CD8-positive, alpha-beta memory T cell (primary cell): ENCODE measurements around the gene PLA2G15. TPM values are rescaled to one million over a fixed set of nuclear protein-coding genes. Genes with fewer than 3 reads are reported as not detected.

ENCODE experiments used
- CTCF ChIA-PET: fragments of 350-600 bp; sonication (Branson Sonifier 250); formaldehyde crosslinking; loops from one replicate; lab custom pipeline; 2021; ENCODE audit warnings: antibody characterized with exemption; lab: Charles Lee
- POLR2A ChIA-PET: fragments of 350-600 bp; sonication (Branson Sonifier 250); formaldehyde crosslinking; loops from one replicate; lab custom pipeline; 2021; ENCODE audit warnings: antibody characterized with exemption; lab: Charles Lee
- DNase-seq, 5 donors: peaks; one replicate each; pipeline versions ENCODE4 v3.0.0 to v3.0.0-alpha.2; 2020 to 2022; ENCODE audit warnings: mixed read lengths in 1 of 5
- H3K27ac ChIP-seq: one replicate; pipeline ENCODE4 v1.7.0; 2013; ENCODE audit warnings: low read depth, mild to moderate bottlenecking, low read length, moderate library complexity
- H3K27me3 ChIP-seq: 2 replicates; pipeline ENCODE4 v1.7.0; 2013; ENCODE audit warnings: low read length, mild to moderate bottlenecking; ENCODE audit not compliant: insufficient read depth, poor library complexity, severe bottlenecking
- H3K36me3 ChIP-seq: 2 replicates; pipeline ENCODE4 v1.7.0; 2013; ENCODE audit warnings: mild to moderate bottlenecking, low read length, moderate library complexity; ENCODE audit not compliant: insufficient read depth
- H3K4me1 ChIP-seq: 2 replicates; pipeline ENCODE4 v1.7.0; 2013; ENCODE audit warnings: mild to moderate bottlenecking, low read length, moderate library complexity; ENCODE audit not compliant: insufficient read depth
- H3K4me3 ChIP-seq: 2 replicates; pipeline ENCODE4 v1.7.0; 2013; ENCODE audit warnings: mild to moderate bottlenecking, low read length
- H3K9me3 ChIP-seq: 2 replicates; pipeline ENCODE4 v1.7.0; 2013; ENCODE audit warnings: mild to moderate bottlenecking, low read length
- H3K27ac Mint-ChIP-seq, 8 donors: one replicate each; pipeline ENCODE4 v1.8.0; 2020 to 2021; ENCODE audit warnings: mixed read lengths in 8 of 8, mild to moderate bottlenecking in 6 of 8, inconsistent platforms in 3 of 8, moderate library complexity in 3 of 8
- H3K27me3 Mint-ChIP-seq, 2 donors: one replicate each; pipeline ENCODE4 v1.8.0; 2020 to 2021; ENCODE audit warnings: mixed read lengths in 2 of 2, mild to moderate bottlenecking in 1 of 2, moderate library complexity in 1 of 2
- H3K36me3 Mint-ChIP-seq, 3 donors: one replicate each; pipeline ENCODE4 v1.8.0; 2020 to 2021; ENCODE audit warnings: mixed read lengths in 3 of 3, inconsistent platforms in 1 of 3, mild to moderate bottlenecking in 1 of 3
- H3K4me1 Mint-ChIP-seq, 3 donors: one replicate each; pipeline ENCODE4 v1.8.0; 2020 to 2021; ENCODE audit warnings: mixed read lengths in 3 of 3, inconsistent platforms in 1 of 3, mild to moderate bottlenecking in 1 of 3
- H3K4me3 Mint-ChIP-seq, 7 donors: one replicate each; pipeline ENCODE4 v1.8.0; 2020 to 2021; ENCODE audit warnings: mixed read lengths in 7 of 7, mild to moderate bottlenecking in 6 of 7, moderate library complexity in 4 of 7, inconsistent platforms in 2 of 7
- H3K9me3 Mint-ChIP-seq, 5 donors: one replicate each; pipeline ENCODE4 v1.8.0; 2020 to 2022; ENCODE audit warnings: mixed read lengths in 5 of 5, mild to moderate bottlenecking in 3 of 5, moderate library complexity in 2 of 5, inconsistent platforms in 1 of 5
- polyA plus RNA-seq: library from polyadenylated mRNA; unstranded; fragments of 300-500 nt; fragmentation: Illumina TruSeq; gene quantifications from one replicate; pipeline ENCODE4 v1.2.3, GENCODE V29; 2021
- total RNA-seq, 2 experiments: library from RNA; stranded (reverse); gene quantifications; one replicate each; pipeline ENCODE4 v1.2.3, GENCODE V29; 2021

The PLA2G15 gene, protein sequence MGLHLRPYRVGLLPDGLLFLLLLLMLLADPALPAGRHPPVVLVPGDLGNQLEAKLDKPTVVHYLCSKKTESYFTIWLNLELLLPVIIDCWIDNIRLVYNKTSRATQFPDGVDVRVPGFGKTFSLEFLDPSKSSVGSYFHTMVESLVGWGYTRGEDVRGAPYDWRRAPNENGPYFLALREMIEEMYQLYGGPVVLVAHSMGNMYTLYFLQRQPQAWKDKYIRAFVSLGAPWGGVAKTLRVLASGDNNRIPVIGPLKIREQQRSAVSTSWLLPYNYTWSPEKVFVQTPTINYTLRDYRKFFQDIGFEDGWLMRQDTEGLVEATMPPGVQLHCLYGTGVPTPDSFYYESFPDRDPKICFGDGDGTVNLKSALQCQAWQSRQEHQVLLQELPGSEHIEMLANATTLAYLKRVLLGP
- total RNA-seq (1 to 10 TPM; 9.0 to 9.4 TPM), polyA plus RNA-seq (11.0 TPM)

DNA sequence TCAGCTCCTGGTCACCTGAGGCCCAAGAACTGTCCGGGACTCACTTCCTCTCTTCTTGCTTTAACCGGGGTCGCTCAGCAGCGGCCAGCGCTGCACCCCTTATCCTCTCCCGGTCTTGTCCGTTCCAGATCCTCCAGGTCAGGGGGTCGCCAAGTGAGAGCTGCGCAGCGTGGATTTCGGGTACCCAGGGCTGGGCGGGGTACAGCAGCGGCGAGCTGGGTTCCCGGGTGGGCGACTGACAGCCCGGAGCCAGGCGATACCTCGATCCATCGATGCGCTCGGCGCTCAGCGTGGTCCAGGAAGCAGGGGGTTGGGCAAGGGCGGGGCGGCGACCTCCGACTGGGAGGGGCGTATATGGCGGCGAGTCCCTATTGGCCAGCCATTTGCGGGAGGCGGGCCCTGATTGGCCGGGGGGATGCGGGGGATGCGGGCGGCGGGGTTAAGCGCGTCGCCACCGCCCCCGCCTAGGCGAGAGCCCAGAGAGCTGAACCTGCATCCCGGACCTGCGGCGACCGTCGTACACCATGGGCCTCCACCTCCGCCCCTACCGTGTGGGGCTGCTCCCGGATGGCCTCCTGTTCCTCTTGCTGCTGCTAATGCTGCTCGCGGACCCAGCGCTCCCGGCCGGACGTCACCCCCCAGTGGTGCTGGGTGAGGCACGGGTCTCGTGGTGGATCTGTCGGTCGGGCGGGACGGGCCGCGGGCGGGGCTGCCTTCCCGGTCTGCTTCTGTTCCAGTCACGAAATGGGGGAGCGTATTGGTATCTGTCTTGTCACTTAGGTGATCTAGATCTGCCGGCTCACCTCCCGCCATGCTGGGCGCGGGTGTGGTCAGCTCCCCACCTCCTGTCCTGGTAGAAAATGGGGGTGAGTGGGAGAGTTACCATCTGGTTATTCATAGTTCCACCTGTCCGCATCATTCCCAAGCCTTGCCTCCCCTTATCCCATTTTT, at the start of gene PLA2G15:
PLA2G15 (plus strand) TSS at position 471 of the 951 bp plus-strand sequence; CDS start at position 525, 54 bp downstream.
- peak within 1 kb of the TSS; percentile 98 for H3K4me3 ChIP-seq
- peaks cover 19 to 38% (median 21%) of the 10 kb centered on the region in 3 donors for H3K4me1 Mint-ChIP-seq
- H3K9me3 ChIP-seq: no peaks in the 10 kb centered on the region
- no peaks in the 10 kb centered on the region for H3K27me3 ChIP-seq
- H3K9me3 Mint-ChIP-seq: no peaks in the 10 kb centered on the region
- H3K27ac ChIP-seq: peak within 1 kb of the TSS; percentile 57
- no peaks in the 10 kb centered on the region for H3K27me3 Mint-ChIP-seq
- CTCF ChIA-PET: interaction anchor here (1.4 to 5.5 kb wide), 4 partner anchors 8 to 84 kb away, joined by 3 to 42 read pairs (median 13); partner anchors contain the start of gene SLC7A6
- peak; percentile 93 to 97 (median 95) for DNase-seq
- H3K4me1 ChIP-seq: peaks cover 19% of the 10 kb centered on the region
- POLR2A ChIA-PET: interaction anchor here (0.6 to 1.7 kb wide), 8 partner anchors 10 to 1399 kb away, joined by 3 to 6 read pairs (median 4); partner anchors contain the start of genes ESRP2, NFATC3 and SLC7A6
- H3K36me3 Mint-ChIP-seq: peaks cover 0 to 17% (median 0%) of the 10 kb centered on the region in 3 donors
- peak within 1 kb of the TSS; percentile 97 to 99 (median 98) for H3K4me3 Mint-ChIP-seq
- peak within 1 kb of the TSS in 7 of 8 donors; percentile 72 to 90 (median 85) for H3K27ac Mint-ChIP-seq
- no peaks in the 10 kb centered on the region for H3K36me3 ChIP-seq

DNA sequence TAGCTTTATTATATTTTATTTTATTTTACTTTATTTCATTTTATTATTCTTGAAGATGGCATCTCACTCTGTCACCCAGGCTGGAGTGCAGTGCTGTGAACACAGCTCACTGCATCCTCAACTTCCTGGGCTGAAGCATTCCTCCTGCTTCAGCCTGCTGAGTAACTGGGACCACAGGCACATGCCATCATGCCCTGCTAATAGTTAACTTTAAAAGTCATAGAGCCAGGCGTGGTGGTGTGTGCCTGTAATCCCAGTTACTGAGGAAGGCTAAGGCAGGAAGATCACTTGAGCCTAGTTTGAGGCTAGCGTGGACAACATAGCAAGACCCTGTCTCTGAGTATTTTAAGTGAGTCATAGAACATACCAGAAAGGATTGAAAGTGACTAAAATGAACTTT, 47.9 kb upstream of the PLA2G15 start:
- Histone ChIP-seq H3K4me3 (no peak overlapping the region), H3K9me3 (no peaks in the 10 kb centered on the region), H3K36me3 (peaks cover 22% of the 10 kb centered on the region), H3K27me3 (no peaks in the 10 kb centered on the region), H3K4me1 (no peaks in the 10 kb centered on the region), H3K27ac (no peak overlapping the region)
- H3K4me1 Mint-ChIP-seq: peaks cover 9 to 28% (median 12%) of the 10 kb centered on the region in 3 donors
- H3K27ac Mint-ChIP-seq: peak overlapping the region in 1 of 8 donors; percentile 61
- H3K36me3 Mint-ChIP-seq: peaks cover 0 to 44% (median 2%) of the 10 kb centered on the region in 3 donors
- DNase-seq: no peak
- no peaks in the 10 kb centered on the region for H3K27me3 Mint-ChIP-seq
- no peaks in the 10 kb centered on the region for H3K9me3 Mint-ChIP-seq
- no peak overlapping the region for H3K4me3 Mint-ChIP-seq
- CTCF ChIA-PET: no interaction called here
- POLR2A ChIA-PET: interaction anchor here (1.4 kb wide), 1 partner anchor 18 kb away, joined by 3 read pairs; no protein-coding TSS in a partner anchor

DNA sequence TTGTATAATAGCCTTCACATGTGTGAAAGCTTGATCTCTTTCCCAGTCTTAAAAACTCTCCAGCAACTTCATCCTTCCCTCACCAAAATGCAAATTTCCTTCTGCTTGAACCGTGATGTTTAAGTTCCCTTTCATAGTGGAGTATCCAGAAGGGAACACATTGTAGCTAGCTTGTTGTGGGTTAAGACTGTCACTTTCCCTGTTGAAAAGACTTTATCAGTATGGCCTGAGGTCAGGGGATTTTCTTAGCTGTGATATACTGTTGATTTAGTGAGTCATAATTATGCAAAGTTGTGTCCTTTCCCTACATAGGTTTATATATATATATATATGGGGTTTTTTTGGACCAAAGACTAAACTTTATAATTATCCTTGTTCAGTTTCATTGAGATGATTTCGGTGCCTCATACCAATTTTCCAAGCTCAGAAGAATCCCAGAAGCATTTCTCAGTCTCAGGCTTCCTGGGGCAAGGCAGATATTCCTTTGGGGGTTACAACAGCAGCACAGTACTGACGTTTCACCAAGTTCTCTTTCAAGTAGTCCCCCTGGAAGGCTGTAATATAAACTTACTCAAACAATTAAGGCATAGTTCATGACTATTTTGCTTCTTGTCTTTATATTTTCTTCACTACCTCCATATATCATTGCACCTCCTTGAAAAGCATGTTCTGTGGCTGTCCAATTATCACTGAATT, 44.9 kb upstream of the PLA2G15 start:
- H3K36me3 Mint-ChIP-seq: peaks cover 0 to 32% (median 2%) of the 10 kb centered on the region in 3 donors
- no peaks in the 10 kb centered on the region for H3K27me3 Mint-ChIP-seq
- H3K4me1 ChIP-seq: no peaks in the 10 kb centered on the region
- no peak overlapping the region for H3K27ac ChIP-seq
- no peaks in the 10 kb centered on the region for H3K9me3 Mint-ChIP-seq
- no peak for DNase-seq
- CTCF ChIA-PET: interaction anchor here (1.1 kb wide), 1 partner anchor 9 kb away, joined by 4 read pairs; no protein-coding TSS in a partner anchor
- no peak overlapping the region for H3K4me3 Mint-ChIP-seq
- POLR2A ChIA-PET: no interaction called here
- no peaks in the 10 kb centered on the region for H3K9me3 ChIP-seq
- no peaks in the 10 kb centered on the region for H3K27me3 ChIP-seq
- no peak overlapping the region for H3K4me3 ChIP-seq
- H3K27ac Mint-ChIP-seq: peak overlapping the region in 4 of 8 donors; percentile 25 to 59 (median 37)
- H3K36me3 ChIP-seq: peaks cover 9% of the 10 kb centered on the region
- peaks cover 13 to 18% (median 18%) of the 10 kb centered on the region in 3 donors for H3K4me1 Mint-ChIP-seq

DNA sequence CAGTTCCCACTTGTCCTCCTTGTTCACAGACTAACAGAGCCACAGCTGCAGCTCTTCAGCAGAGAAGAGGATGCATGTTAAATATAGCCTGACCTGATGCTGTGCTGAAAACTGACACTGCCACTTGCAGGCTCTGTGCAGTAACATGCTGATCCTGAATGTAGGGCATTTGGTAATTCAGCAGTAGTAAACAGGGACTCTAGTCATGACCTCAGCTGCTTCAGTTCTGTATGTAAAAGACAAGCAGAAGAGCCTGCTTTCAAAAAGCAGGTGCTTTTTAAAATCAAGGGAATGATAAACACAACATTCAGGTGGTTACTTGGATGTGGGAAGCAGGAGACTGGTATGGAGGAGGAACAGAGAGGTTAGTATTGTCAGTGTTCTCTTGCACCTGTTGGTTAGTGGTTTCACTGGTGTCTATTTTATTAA, 43.1 kb upstream of the PLA2G15 start:
- CTCF ChIA-PET: no interaction called here
- no peaks in the 10 kb centered on the region for H3K9me3 Mint-ChIP-seq
- DNase-seq: no peak
- Histone ChIP-seq H3K27me3 (no peaks in the 10 kb centered on the region), H3K27ac (no peak overlapping the region), H3K4me1 (no peaks in the 10 kb centered on the region), H3K9me3 (no peaks in the 10 kb centered on the region), H3K4me3 (no peak overlapping the region), H3K36me3 (peaks cover 9% of the 10 kb centered on the region)
- peaks cover 18 to 25% (median 19%) of the 10 kb centered on the region in 3 donors for H3K4me1 Mint-ChIP-seq
- H3K27ac Mint-ChIP-seq: peak overlapping the region in 3 of 8 donors; percentile 44 to 56 (median 54)
- peaks cover 0 to 36% (median 2%) of the 10 kb centered on the region in 3 donors for H3K36me3 Mint-ChIP-seq
- POLR2A ChIA-PET: no interaction called here
- H3K4me3 Mint-ChIP-seq: no peak overlapping the region
- no peaks in the 10 kb centered on the region for H3K27me3 Mint-ChIP-seq

DNA sequence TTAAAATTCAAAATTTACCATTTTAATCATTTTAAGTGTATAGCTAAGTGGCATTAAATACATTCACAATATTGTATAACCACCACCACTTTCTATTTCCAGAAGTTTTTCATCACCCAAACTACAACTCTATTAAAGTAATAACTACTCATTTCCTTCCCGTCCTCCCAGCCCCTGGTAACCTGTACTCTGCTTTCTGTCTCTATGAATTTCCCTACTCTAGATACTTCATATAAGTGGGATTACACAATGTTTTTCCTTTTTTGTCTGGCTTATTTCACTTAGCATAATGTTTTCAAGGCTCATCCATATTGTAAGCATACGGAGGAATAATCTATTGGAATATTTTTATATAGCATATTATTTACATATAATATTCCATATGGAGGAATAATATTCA, 38.9 kb upstream of the PLA2G15 start:
- Histone ChIP-seq H3K27me3 (no peaks in the 10 kb centered on the region), H3K9me3 (no peaks in the 10 kb centered on the region), H3K4me1 (peaks cover 10% of the 10 kb centered on the region), H3K36me3 (no peaks in the 10 kb centered on the region), H3K27ac (no peak overlapping the region), H3K4me3 (no peak overlapping the region)
- Mint-ChIP-seq H3K4me1 (peaks cover 31 to 41% (median 32%) of the 10 kb centered on the region in 3 donors), H3K27ac (peak overlapping the region in 2 of 8 donors; percentile 54 to 88), H3K4me3 (no peak overlapping the region), H3K27me3 (no peaks in the 10 kb centered on the region), H3K9me3 (no peaks in the 10 kb centered on the region), H3K36me3 (peaks cover 0 to 37% (median 0%) of the 10 kb centered on the region in 3 donors)
- ChIA-PET CTCF (interaction anchor here (0.8 kb wide), 1 partner anchor 13 kb away, joined by 3 read pairs; no protein-coding TSS in a partner anchor), POLR2A (no interaction called here)
- DNase-seq: no peak

DNA sequence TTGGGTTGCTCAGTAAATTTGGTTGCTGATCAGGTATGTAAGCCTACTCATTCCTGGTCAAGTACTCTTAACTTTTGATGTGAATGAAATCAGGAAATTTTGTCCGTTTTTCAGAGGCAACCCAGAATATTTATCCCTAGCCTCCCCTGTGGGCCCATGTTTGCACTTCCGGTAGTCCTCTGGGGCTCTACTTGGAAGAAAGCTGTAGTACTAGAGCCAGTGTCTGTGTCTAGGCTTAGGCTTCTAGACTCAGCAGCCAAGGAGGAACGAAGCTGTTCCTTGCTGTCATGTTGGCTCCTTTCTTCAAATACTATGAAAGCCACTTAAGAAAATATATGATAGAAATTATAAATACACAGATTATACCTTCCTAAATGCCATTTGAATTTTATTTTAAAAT, 30.4 kb upstream of the PLA2G15 start:
- Mint-ChIP-seq H3K4me3 (no peak overlapping the region), H3K36me3 (peaks cover 0 to 42% (median 6%) of the 10 kb centered on the region in 3 donors), H3K27ac (peak overlapping the region in 7 of 8 donors; percentile 4 to 64 (median 46)), H3K27me3 (no peaks in the 10 kb centered on the region), H3K9me3 (no peaks in the 10 kb centered on the region), H3K4me1 (peaks cover 34 to 45% (median 44%) of the 10 kb centered on the region in 3 donors)
- Histone ChIP-seq H3K27ac (no peak overlapping the region), H3K36me3 (no peaks in the 10 kb centered on the region), H3K27me3 (no peaks in the 10 kb centered on the region), H3K9me3 (no peaks in the 10 kb centered on the region), H3K4me3 (no peak overlapping the region), H3K4me1 (peaks cover 16% of the 10 kb centered on the region)
- no peak for DNase-seq
- ChIA-PET CTCF (interaction anchor here (1.9 kb wide), 1 partner anchor 15 kb away, joined by 5 read pairs; no protein-coding TSS in a partner anchor), POLR2A (no interaction called here)

DNA sequence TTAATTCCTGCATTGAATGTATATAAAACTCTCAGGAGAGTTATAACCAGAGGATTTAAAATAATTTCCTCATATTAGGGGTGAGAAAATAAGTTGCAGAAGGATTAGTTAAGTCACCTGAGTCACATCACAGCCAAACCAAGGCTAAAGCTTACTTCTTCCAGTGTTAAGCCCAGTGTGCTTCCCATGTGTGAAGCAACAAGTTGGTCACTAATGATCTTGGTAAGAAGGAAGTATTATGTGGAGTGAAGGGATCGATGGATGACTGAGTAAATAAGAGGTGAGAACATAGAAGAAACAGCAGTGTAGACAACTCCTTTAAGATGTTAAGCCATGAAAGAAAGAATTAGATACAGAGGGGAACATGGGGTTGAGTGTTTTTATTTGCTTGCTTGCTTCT, 29.9 kb upstream of the PLA2G15 start:
- Histone ChIP-seq H3K27ac (no peak overlapping the region), H3K36me3 (no peaks in the 10 kb centered on the region), H3K4me1 (peaks cover 13% of the 10 kb centered on the region), H3K4me3 (no peak overlapping the region), H3K27me3 (no peaks in the 10 kb centered on the region), H3K9me3 (no peaks in the 10 kb centered on the region)
- Mint-ChIP-seq H3K27me3 (no peaks in the 10 kb centered on the region), H3K4me3 (no peak overlapping the region), H3K4me1 (peaks cover 38 to 45% (median 41%) of the 10 kb centered on the region in 3 donors), H3K9me3 (no peaks in the 10 kb centered on the region), H3K36me3 (peaks cover 0 to 47% (median 6%) of the 10 kb centered on the region in 3 donors), H3K27ac (peak overlapping the region in 7 of 8 donors; percentile 9 to 91 (median 64))
- DNase-seq: no peak
- POLR2A ChIA-PET: no interaction called here
- CTCF ChIA-PET: interaction anchor here (1.9 kb wide), 1 partner anchor 15 kb away, joined by 5 read pairs; no protein-coding TSS in a partner anchor
